Natural killer cell (primary cell): Measurements from ENCODE around the gene TP53BP1. TPM values are rescaled to one million over a fixed set of nuclear protein-coding genes. Genes with fewer than 3 reads are reported as not detected.

ENCODE experiments used
- ATAC-seq, 3 donors: fragments of 150-1000 bp in 2 of 3; fragments of 200-7000 bp in 1 of 3; cut with Tn5 transposase; 1 replicate in 1 of 3; 2 replicates in 2 of 3; pipeline ENCODE4 v1.10.0; 2021; ENCODE audit warnings: mild to moderate bottlenecking in 2 of 3, moderate library complexity in 2 of 3
- DNase-seq, 2 donors: peaks; one replicate each; pipeline versions ENCODE4 v3.0.0 to v3.0.0-alpha.2; 2013 to 2021; ENCODE audit warnings: mixed read lengths in 1 of 2
- H3K27ac ChIP-seq: one replicate; pipeline ENCODE4 v1.5.1; 2013; ENCODE audit warnings: mild to moderate bottlenecking, low read length
- H3K27me3 ChIP-seq: one replicate; pipeline ENCODE4 v1.6.1; 2013; ENCODE audit warnings: low read length; ENCODE audit not compliant: control insufficient read depth, insufficient read depth
- H3K36me3 ChIP-seq: one replicate; pipeline ENCODE4 v1.6.1; 2013; ENCODE audit warnings: low read length; ENCODE audit not compliant: control insufficient read depth, insufficient read depth
- H3K4me1 ChIP-seq: one replicate; pipeline ENCODE4 v1.6.1; 2013; ENCODE audit warnings: low read length; ENCODE audit not compliant: control insufficient read depth, insufficient read depth
- H3K4me3 ChIP-seq: one replicate; pipeline ENCODE4 v1.5.1; 2013; ENCODE audit warnings: low read length
- H3K9me3 ChIP-seq: one replicate; pipeline ENCODE4 v1.6.1; 2013; ENCODE audit warnings: low read length; ENCODE audit not compliant: control insufficient read depth, insufficient read depth
- H3K27ac Mint-ChIP-seq, 2 donors: one replicate each; pipeline ENCODE4 v1.8.0; 2022; ENCODE audit warnings: mild to moderate bottlenecking in 2 of 2, mixed read lengths in 2 of 2, moderate library complexity in 1 of 2
- H3K27me3 Mint-ChIP-seq, 2 donors: one replicate each; pipeline ENCODE4 v1.8.0; 2022; ENCODE audit warnings: low read depth in 2 of 2, mixed read lengths in 2 of 2
- H3K36me3 Mint-ChIP-seq: one replicate; pipeline ENCODE4 v1.8.0; 2022; ENCODE audit warnings: mixed read lengths
- H3K4me1 Mint-ChIP-seq, 2 donors: one replicate each; pipeline ENCODE4 v1.8.0; 2022; ENCODE audit warnings: mixed read lengths in 2 of 2
- H3K4me3 Mint-ChIP-seq: one replicate; pipeline ENCODE4 v1.8.0; 2022; ENCODE audit warnings: mild to moderate bottlenecking, moderate library complexity, mixed read lengths
- H3K9me3 Mint-ChIP-seq, 2 donors: one replicate each; pipeline ENCODE4 v1.8.0; 2022; ENCODE audit warnings: mixed read lengths in 2 of 2
- CTCF ChIP-seq: fragments of 200-600 bp; IDR thresholded peaks from one replicate; pipeline ENCODE4 v1.8.0; 2022; ENCODE audit warnings: antibody characterized with exemption
- WGBS: methylation state at CpG from one replicate; pipeline ENCODE4 v1.1.7; 2013; ENCODE audit warnings: missing lambda C conversion rate; ENCODE audit not compliant: insufficient coverage; 5-methylcytosine and 5-hydroxymethylcytosine counted together
- intact Hi-C: fragments of 100-400 bp; cut with micrococcal nuclease; formaldehyde crosslinking; loops from one replicate; pipeline ENCODE4 v1.14.2; 2022
- total RNA-seq, 4 donors: library from RNA; stranded (reverse); fragments of 120-200 nt in 1 of 4; gene quantifications; one replicate each; pipeline versions ENCODE4 v1.2.3 to v1.2.4, GENCODE V29; 2013 to 2022

The TP53BP1 gene
- total RNA-seq, 3 donors from 2014 or later (not counting 1 experiment from before 2014, with no cell fraction given), result 27.9 to 32.9 (median 31.5) TPM

GRCh38 chr15:43414196-43414595 is 78.8 kb downstream of the TP53BP1 start:
- Mint-ChIP-seq H3K27me3 (no peaks in the 10 kb centered on the region), H3K27ac (no peak overlapping the region), H3K36me3 (peaks cover 21% of the 10 kb centered on the region), H3K9me3 (no peaks in the 10 kb centered on the region), H3K4me3 (no peak overlapping the region), H3K4me1 (peaks cover 0 to 5% of the 10 kb centered on the region in 2 donors)
- TF ChIP-seq CTCF, result no peak
- ATAC-seq (no peak), DNase-seq (no peak)
- H3K27me3 ChIP-seq, result no peaks in the 10 kb centered on the region
- intact Hi-C loops, result no loop called here
- no peak overlapping the region for H3K27ac ChIP-seq
- H3K4me1 ChIP-seq, result no peaks in the 10 kb centered on the region
- H3K36me3 ChIP-seq, result peaks cover 42% of the 10 kb centered on the region
- H3K9me3 ChIP-seq, result no peaks in the 10 kb centered on the region
- H3K4me3 ChIP-seq, result no peak overlapping the region

GRCh38 chr15:43412096-43412495 is 80.9 kb downstream of the TP53BP1 start:
- no peaks in the 10 kb centered on the region for H3K27me3 ChIP-seq
- intact Hi-C loops, result no loop called here
- no peak for TF ChIP-seq CTCF
- no peaks in the 10 kb centered on the region for H3K9me3 ChIP-seq
- no peak overlapping the region for H3K4me3 ChIP-seq
- Mint-ChIP-seq H3K9me3 (no peaks in the 10 kb centered on the region), H3K36me3 (peaks cover 30% of the 10 kb centered on the region), H3K4me3 (no peak overlapping the region), H3K4me1 (peaks cover 0 to 5% of the 10 kb centered on the region in 2 donors), H3K27me3 (no peaks in the 10 kb centered on the region), H3K27ac (peak overlapping the region in 1 of 2 donors; percentile 2)
- no CpG with 5 or more reads among the region's 1 CpG for WGBS
- H3K27ac ChIP-seq, result no peak overlapping the region
- ATAC-seq, result no peak
- peaks cover 59% of the 10 kb centered on the region for H3K36me3 ChIP-seq
- no peak for DNase-seq
- H3K4me1 ChIP-seq, result no peaks in the 10 kb centered on the region

- H3K36me3 Mint-ChIP-seq, result peaks cover 30% of the 10 kb centered on the region
- TF ChIP-seq CTCF, result no peak
- no peaks in the 10 kb centered on the region for H3K9me3 Mint-ChIP-seq
- Histone ChIP-seq H3K4me1 (no peaks in the 10 kb centered on the region), H3K4me3 (no peak overlapping the region), H3K27ac (no peak overlapping the region), H3K9me3 (no peaks in the 10 kb centered on the region), H3K27me3 (no peaks in the 10 kb centered on the region), H3K36me3 (peaks cover 62% of the 10 kb centered on the region)
- no peak overlapping the region for H3K4me3 Mint-ChIP-seq
- peaks cover 0 to 5% of the 10 kb centered on the region in 2 donors for H3K4me1 Mint-ChIP-seq
- intact Hi-C loops, result no loop called here
- ATAC-seq (no peak), DNase-seq (no peak)
- WGBS, result 98% methylated on average over 5 of the region's 5 CpGs
- H3K27me3 Mint-ChIP-seq, result no peaks in the 10 kb centered on the region
- H3K27ac Mint-ChIP-seq, result no peak overlapping the region
These were observed 82.3 kb downstream of the TP53BP1 start for GRCh38 chr15:43410572-43411214.

- H3K4me1 ChIP-seq, result no peaks in the 10 kb centered on the region
- ATAC-seq, result no peak
- DNase-seq, result no peak
- H3K27ac ChIP-seq, result no peak overlapping the region
- peaks cover 23% of the 10 kb centered on the region for H3K36me3 Mint-ChIP-seq
- intact Hi-C loops, result no loop called here
- no peaks in the 10 kb centered on the region for H3K27me3 ChIP-seq
- no peaks in the 10 kb centered on the region for H3K9me3 ChIP-seq
- no peak overlapping the region for H3K4me3 ChIP-seq
- no peak for TF ChIP-seq CTCF
- H3K9me3 Mint-ChIP-seq, result no peaks in the 10 kb centered on the region
- H3K36me3 ChIP-seq, result peaks cover 69% of the 10 kb centered on the region
- WGBS, result 97% methylated on average over 4 of the region's 4 CpGs
- H3K27ac Mint-ChIP-seq, result no peak overlapping the region
- H3K4me1 Mint-ChIP-seq, result peaks cover 0 to 5% of the 10 kb centered on the region in 2 donors
- no peaks in the 10 kb centered on the region for H3K27me3 Mint-ChIP-seq
- H3K4me3 Mint-ChIP-seq, result no peak overlapping the region
These were observed 84.2 kb downstream of the TP53BP1 start for GRCh38 chr15:43408789-43409188.
